Left forelimb (tissue), 1 donor: ENCODE measurements around the gene TOP1.

Experiments used
- DNase-seq: peaks from one replicate; pipeline ENCODE4 v3.0.0-alpha.2; 2018; ENCODE audit warnings: low spot score

TOP1 gene

DNA sequence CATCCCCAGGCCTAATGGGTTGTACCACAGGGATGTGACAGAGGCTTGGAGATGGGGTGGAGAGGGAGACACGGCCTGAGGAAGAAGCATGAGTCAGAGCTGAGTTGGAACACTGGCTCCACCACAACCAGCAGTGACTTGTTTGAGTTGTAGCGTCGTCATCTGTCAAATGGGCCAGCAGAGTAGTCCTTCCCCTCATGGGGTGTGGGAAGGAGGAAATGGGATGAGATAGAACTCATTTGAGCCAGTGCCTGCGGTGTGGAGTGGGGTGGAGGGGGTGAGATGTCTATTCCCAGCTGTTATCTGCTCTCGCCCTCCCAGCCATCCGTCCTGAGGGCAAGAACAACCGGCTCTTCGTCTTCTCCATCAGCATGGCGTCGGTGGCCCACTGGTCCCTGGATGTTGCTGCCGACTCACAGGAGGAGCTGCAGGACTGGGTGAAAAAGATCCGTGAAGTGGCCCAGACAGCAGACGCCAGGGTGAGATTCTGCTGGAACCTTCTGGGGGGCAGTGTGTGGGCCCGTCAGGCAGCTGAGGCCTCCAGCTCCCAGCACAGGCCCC lies 141.2 kb downstream of the TOP1 start:
- DNase-seq, result peak; percentile 48

DNA sequence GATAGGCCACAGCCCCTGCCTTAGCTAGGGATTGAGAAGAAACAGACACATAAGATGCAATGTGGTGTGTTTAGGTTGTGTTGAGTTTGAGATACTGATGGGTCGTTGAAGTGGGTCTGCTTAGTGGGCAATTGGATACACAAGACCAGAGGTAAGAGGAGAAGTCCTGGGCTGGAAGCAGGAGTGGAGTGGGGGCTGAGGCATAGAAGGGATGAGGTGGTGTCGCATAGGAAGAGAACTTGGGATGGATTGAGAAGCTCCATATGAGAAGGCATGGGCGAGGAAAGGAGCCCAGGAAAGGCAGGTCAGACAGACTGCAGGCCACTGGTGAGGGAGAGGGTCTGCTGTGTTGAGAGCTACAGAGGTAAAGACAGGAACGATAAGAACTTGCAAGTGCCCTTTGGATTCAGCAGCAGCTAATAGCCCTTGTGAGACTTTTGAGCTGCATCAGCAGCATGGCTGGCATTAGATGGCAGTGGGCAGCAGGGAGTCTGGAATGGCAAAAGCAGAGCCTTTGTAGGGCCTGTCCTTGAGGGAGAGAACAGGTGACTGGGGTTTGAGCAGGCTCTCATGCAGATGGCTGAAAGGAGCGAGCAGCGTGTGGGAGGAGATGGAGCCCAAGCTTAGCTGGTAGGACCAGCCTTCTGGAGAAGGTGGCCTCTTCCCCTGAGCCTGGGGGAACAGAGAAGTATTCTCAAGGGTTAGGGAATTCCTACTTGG lies 141.9 kb downstream of the TOP1 start:
- peak; percentile 60 for DNase-seq

DNA sequence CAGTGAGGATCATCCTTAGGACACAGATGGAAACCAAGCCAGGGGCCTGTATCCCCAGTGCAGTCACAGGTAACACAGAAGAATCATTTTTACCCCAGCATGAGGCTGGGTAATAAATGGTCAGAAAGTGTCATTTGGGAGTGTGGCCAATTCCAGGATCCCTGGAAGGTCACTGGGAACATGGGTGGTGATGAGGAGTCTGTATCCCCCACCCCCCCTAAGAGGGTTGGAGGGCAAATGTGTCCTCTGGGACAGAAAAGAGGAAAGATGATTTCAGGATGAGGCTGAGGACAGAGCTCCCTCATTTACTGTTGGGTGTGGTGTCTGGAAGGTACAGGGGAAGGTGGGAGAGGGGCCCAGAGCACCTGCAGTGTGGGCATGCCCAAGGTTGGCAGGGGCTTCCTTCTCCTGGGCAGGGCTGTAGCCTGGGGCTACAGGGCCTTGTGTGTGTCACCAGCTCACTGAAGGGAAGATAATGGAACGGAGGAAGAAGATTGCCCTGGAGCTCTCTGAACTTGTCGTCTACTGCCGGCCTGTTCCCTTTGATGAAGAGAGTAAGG lies 143.2 kb downstream of the TOP1 start:
- peak; percentile 45 for DNase-seq

- DNase-seq, result peak; percentile 61
Measured at GRCh38 chr20:41172296-41173140, 143.9 kb downstream of the TOP1 start.

- DNase-seq, result peak; percentile 86
Measured at GRCh38 chr20:41173161-41173721, 144.6 kb downstream of the TOP1 start.

GRCh38 chr20:41173791-41174341 lies 145.2 kb downstream of the TOP1 start:
- peak; percentile 42 for DNase-seq
